HUES48 (cell line): ENCODE data around the gene ESM1.
"Not testable (repeated sequence)": the region's sequence is repeated elsewhere in the genome, so short reads cannot be mapped to it uniquely, and the experiment has no call there.

Experiments
- H3K27ac ChIP-seq: one replicate; pipeline ENCODE4 v1.7.0; 2013; ENCODE audit warnings: low read depth, low read length, inconsistent platforms
- H3K27me3 ChIP-seq: 2 replicates; pipeline ENCODE4 v1.6.1; 2013; ENCODE audit warnings: mild to moderate bottlenecking, low read length; ENCODE audit not compliant: control insufficient read depth, insufficient read depth
- H3K36me3 ChIP-seq: 2 replicates; pipeline ENCODE4 v1.6.1; 2013; ENCODE audit warnings: low read length; ENCODE audit not compliant: control insufficient read depth, insufficient read depth
- H3K4me1 ChIP-seq: 2 replicates; pipeline ENCODE4 v1.6.1; 2013; ENCODE audit warnings: mild to moderate bottlenecking, low read length; ENCODE audit not compliant: control insufficient read depth, insufficient read depth
- H3K4me3 ChIP-seq: 2 replicates; pipeline ENCODE4 v1.5.1; 2013; ENCODE audit warnings: mild to moderate bottlenecking, low read depth, low read length
- H3K9ac ChIP-seq: 2 replicates; pipeline ENCODE4 v1.6.1; 2013; ENCODE audit warnings: mild to moderate bottlenecking, low read depth, low read length, moderate library complexity
- H3K9me3 ChIP-seq: 2 replicates; pipeline ENCODE4 v1.6.1; 2013; ENCODE audit warnings: low read length; ENCODE audit not compliant: control insufficient read depth, insufficient read depth

ESM1 gene

DNA sequence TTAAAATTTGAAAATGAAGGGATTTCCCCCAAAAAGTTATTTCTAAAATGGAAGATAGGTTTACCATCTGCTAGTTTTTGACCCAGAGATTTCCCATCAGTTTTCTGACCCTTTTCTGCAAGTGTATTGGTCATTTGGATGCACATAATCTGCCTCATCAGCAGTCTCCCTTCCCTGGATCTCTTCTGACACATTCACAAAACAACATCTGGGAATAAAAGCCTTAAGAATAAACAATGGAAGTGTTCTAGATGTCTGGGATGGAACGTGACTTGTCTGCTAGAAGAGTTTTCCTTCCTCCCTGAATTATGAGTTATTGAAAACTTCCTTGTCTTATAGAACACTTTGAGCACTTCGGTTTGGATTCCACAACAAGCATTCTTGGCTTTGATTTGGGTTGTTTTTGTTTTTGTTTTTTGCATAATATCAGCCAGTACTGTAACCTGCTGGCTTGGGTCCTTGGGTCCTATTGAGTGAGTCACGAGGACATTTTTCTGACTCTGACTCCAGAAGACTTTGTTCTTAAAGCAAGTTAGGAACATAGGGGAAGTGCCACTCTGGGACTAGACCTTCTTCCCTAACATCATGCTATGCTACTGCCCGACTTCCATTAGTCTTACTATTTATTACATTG, 18.2 kb upstream of the ESM1 start:
- no peaks in the 10 kb centered on the region for H3K9me3 ChIP-seq
- no peak overlapping the region for H3K27ac ChIP-seq
- no peak overlapping the region for H3K9ac ChIP-seq
- H3K36me3 ChIP-seq: no peaks in the 10 kb centered on the region
- H3K4me1 ChIP-seq: no peaks in the 10 kb centered on the region
- no peak overlapping the region for H3K4me3 ChIP-seq
- H3K27me3 ChIP-seq: no peaks in the 10 kb centered on the region

DNA sequence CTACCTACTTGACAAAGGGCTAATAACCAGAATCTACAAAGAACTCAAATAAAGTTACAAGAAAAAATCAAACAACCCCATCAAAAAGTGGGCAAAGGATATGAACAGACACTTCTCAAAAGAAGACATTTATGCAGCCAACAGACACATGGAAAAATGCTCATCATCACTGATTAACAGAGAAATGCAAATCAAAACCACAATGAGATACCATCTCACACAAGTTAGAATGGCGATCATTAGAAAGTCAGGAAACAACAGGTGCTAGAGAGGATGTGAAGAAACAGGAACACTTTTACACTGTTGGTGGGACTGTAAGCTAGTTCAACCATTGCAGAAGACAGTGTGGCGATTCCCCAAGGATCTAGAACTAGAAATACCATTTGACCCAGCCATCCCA, 16.8 kb upstream of the ESM1 start:
- H3K4me3 ChIP-seq, H3K36me3 ChIP-seq, H3K4me1 ChIP-seq, H3K27ac ChIP-seq, H3K9me3 ChIP-seq, H3K27me3 ChIP-seq, H3K9ac ChIP-seq: not testable (repeated sequence)

- Histone ChIP-seq H3K36me3 (no peaks in the 10 kb centered on the region), H3K9ac (no peak overlapping the region), H3K27ac (no peak overlapping the region), H3K27me3 (no peaks in the 10 kb centered on the region), H3K9me3 (no peaks in the 10 kb centered on the region), H3K4me3 (no peak overlapping the region), H3K4me1 (peaks cover 14% of the 10 kb centered on the region)
These were observed 11.7 kb upstream of the ESM1 start for GRCh38 chr5:54997081-54997480.

GRCh38 chr5:54996466-54996865, 11.1 kb upstream of the ESM1 start:
- Histone ChIP-seq H3K27me3 (no peaks in the 10 kb centered on the region), H3K9me3 (no peaks in the 10 kb centered on the region), H3K9ac (no peak overlapping the region), H3K4me3 (no peak overlapping the region), H3K4me1 (peaks cover 17% of the 10 kb centered on the region), H3K27ac (no peak overlapping the region), H3K36me3 (no peaks in the 10 kb centered on the region)

DNA sequence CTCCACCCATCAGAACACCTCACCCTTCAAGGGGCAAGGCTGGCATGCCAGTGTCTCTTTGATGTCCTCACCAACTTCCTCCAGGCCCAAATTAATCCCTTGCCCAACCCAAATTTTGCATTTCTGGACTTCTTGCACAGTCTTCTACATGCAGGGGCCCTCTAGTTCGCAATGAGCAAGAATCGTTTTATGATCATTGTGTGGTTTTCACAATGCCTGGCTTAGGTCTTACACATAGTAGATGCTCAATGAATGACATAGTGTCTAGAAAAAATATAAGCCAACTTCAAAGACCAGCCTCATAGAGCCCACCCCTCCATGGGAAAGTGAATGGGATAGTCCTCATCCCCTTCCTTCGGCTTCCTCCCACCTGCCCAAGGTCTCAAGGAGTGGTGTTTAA, 9.8 kb upstream of the ESM1 start:
- Histone ChIP-seq H3K27me3 (no peaks in the 10 kb centered on the region), H3K27ac (no peak overlapping the region)

GRCh38 chr5:54994628-54995027, 9.2 kb upstream of the ESM1 start:
- Histone ChIP-seq H3K9ac (no peak overlapping the region), H3K9me3 (no peaks in the 10 kb centered on the region), H3K4me1 (peaks cover 24% of the 10 kb centered on the region), H3K36me3 (no peaks in the 10 kb centered on the region), H3K27me3 (no peaks in the 10 kb centered on the region), H3K4me3 (no peak overlapping the region), H3K27ac (no peak overlapping the region)

More for the DNA sequence above, 9.8 kb upstream of the ESM1 start:
- Histone ChIP-seq H3K36me3 (no peaks in the 10 kb centered on the region), H3K9me3 (no peaks in the 10 kb centered on the region), H3K4me1 (peaks cover 24% of the 10 kb centered on the region), H3K4me3 (no peak overlapping the region), H3K9ac (no peak overlapping the region)

DNA sequence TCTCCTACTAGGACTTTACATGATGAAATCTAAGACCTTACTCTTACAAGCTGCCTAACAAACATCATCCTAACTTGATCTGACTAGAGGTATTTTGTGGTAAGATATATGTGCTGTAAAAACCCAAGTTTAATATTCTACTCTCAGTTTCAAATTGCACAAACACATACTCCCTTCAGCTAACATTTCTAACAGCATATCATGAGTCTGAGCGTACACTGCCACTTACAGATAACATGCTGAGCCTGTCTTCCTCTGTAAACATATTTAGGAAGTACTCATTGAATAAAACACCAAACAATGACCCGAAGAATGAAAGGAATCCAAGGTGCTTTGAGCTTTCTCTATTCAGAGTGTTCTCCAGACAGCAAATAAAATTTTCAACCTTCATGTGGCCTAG, 7.9 kb upstream of the ESM1 start:
- Histone ChIP-seq H3K4me3 (no peak overlapping the region), H3K27me3 (no peaks in the 10 kb centered on the region), H3K27ac (no peak overlapping the region), H3K9ac (no peak overlapping the region), H3K36me3 (no peaks in the 10 kb centered on the region), H3K9me3 (no peaks in the 10 kb centered on the region), H3K4me1 (peaks cover 36% of the 10 kb centered on the region)

DNA sequence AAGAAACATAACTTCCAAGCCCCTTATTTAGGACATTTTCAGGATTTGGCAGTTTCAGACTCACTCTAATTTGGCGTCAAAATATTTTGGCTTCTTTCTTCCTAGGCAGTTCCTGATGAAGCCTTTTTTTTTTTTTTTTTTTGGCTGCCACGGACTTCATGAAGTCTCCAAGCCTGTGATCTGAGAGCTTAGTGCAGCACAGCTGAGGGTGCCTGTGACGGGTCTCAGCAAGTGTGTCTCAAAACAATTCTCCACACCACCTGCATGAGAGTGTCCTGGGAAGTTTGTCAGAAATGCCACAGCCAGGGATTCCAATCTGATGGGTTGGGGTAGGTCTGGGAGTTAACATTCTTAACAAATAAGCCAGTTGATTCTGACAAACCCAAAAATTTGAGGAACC, 6.0 kb upstream of the ESM1 start:
- no peak overlapping the region for H3K4me3 ChIP-seq
- no peaks in the 10 kb centered on the region for H3K27me3 ChIP-seq
- no peak overlapping the region for H3K27ac ChIP-seq
- peaks cover 54% of the 10 kb centered on the region for H3K4me1 ChIP-seq
- H3K36me3 ChIP-seq: no peaks in the 10 kb centered on the region
- H3K9ac ChIP-seq: no peak overlapping the region
- H3K9me3 ChIP-seq: no peaks in the 10 kb centered on the region

DNA sequence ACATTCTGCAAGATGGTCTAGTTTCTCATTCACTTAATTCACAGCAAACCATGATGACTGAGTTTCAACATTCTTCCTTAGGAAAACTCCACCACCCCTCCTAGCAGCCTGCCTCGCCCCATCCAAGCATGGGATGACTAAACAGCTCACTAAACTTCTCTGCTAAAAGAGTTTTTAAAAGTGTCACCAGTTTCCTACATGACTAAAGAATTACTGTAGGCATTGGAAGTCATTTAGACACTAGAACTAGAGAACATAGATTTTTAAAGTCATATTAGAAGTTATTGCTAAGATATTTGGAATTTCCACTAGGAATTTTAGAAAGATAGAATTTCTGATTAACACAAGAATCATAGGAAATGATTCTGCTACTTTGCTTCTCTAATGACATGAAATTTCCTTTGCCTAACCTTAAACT, 5.5 kb upstream of the ESM1 start:
- no peaks in the 10 kb centered on the region for H3K36me3 ChIP-seq
- peaks cover 57% of the 10 kb centered on the region for H3K4me1 ChIP-seq
- no peak overlapping the region for H3K27ac ChIP-seq
- no peak overlapping the region for H3K9ac ChIP-seq
- H3K27me3 ChIP-seq: no peaks in the 10 kb centered on the region
- H3K9me3 ChIP-seq: no peaks in the 10 kb centered on the region
- no peak overlapping the region for H3K4me3 ChIP-seq

DNA sequence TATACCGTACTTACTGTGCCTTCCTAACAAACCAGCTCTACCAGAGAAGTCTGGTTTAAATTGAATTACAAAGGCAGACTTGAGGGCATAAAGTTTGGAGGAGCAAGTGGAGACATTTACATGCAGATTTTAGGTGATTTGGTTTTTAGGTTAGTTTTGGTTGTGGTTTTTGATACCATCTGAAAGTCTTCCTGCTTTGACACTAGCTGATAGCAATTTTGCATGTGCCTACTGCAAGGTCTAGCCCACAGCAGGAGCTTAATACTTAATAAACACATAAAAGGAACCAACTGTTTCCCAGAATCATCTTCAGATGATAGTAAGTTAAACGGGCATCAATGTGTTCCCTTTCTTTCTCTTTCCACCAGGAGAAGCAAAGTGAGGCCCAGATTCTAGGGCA, 3.4 kb upstream of the ESM1 start:
- no peak overlapping the region for H3K9ac ChIP-seq
- H3K36me3 ChIP-seq: no peaks in the 10 kb centered on the region
- H3K4me3 ChIP-seq: no peak overlapping the region
- H3K27ac ChIP-seq: no peak overlapping the region
- H3K9me3 ChIP-seq: no peaks in the 10 kb centered on the region
- peaks cover 9% of the 10 kb centered on the region for H3K27me3 ChIP-seq
- peaks cover 63% of the 10 kb centered on the region for H3K4me1 ChIP-seq

- Histone ChIP-seq H3K4me3 (no peak overlapping the region), H3K27me3 (peaks cover 9% of the 10 kb centered on the region), H3K4me1 (peaks cover 57% of the 10 kb centered on the region), H3K36me3 (no peaks in the 10 kb centered on the region), H3K27ac (no peak overlapping the region), H3K9me3 (no peaks in the 10 kb centered on the region), H3K9ac (no peak overlapping the region)
These were observed 2.8 kb upstream of the ESM1 start for GRCh38 chr5:54988218-54988617.

DNA sequence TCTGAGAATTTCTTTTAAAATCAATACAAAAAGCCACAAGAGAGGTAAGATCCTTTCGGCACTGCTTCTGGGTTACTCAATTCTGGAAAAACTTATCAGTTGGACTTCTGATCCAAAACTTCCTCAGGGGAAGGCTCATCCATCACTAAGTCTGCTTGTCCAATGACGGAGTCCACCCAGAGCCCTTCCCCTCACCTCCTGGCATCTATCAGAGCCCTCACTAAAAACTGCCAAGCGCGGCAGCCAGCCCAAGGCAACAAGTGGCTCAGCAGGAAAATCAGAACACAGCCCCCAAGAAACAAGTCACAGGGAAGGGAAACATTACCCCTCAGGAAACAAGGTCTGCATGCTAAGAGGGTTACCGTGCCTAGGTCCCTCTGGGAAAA, 869 bp upstream of the ESM1 start:
- no peak overlapping the region for H3K4me3 ChIP-seq
- H3K4me1 ChIP-seq: peaks cover 53% of the 10 kb centered on the region
- no peak overlapping the region for H3K9ac ChIP-seq
- H3K36me3 ChIP-seq: no peaks in the 10 kb centered on the region
- H3K9me3 ChIP-seq: no peaks in the 10 kb centered on the region
- H3K27ac ChIP-seq: no peak overlapping the region
- H3K27me3 ChIP-seq: peaks cover 9% of the 10 kb centered on the region
